Anterior cingulate cortex (tissue), 58 donors: ENCODE measurements around the gene RBM23.
A peak's percentile ranks its signal among the peaks of the same experiment; 100 is the strongest.
"Not testable (repeated sequence)": the region's sequence is repeated elsewhere in the genome, so short reads cannot be mapped to it uniquely, and the experiment has no call there.

ENCODE experiments used
- DNase-seq, 58 donors: peaks; one replicate each; lab custom pipeline; 2025; lab: John Stamatoyannopoulos, UW

Gene RBM23

DNA sequence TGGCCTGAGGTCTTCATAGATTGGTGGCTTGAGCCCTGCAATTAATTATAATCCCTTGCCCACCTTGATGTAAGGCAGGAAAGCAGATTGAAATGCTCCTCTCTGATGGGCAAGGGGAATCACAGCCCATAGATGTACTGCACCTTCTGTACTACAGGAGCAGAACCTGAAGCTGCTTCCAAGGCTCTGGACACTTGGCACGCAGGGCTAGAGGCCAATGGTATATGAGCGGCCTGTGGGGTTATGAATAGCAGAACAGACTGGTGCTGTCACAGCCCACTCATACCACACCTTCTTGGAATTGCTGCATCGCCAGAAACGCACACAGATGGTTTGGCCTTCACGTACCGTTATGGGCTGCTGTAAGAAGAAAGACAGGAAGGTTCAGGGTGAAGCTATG is 1.7 kb upstream of the RBM23 start:
- DNase-seq, result no peak

GRCh38 chr14:22919601-22919921 is 612 bp upstream of the RBM23 start:
- DNase-seq, result no peak

DNA sequence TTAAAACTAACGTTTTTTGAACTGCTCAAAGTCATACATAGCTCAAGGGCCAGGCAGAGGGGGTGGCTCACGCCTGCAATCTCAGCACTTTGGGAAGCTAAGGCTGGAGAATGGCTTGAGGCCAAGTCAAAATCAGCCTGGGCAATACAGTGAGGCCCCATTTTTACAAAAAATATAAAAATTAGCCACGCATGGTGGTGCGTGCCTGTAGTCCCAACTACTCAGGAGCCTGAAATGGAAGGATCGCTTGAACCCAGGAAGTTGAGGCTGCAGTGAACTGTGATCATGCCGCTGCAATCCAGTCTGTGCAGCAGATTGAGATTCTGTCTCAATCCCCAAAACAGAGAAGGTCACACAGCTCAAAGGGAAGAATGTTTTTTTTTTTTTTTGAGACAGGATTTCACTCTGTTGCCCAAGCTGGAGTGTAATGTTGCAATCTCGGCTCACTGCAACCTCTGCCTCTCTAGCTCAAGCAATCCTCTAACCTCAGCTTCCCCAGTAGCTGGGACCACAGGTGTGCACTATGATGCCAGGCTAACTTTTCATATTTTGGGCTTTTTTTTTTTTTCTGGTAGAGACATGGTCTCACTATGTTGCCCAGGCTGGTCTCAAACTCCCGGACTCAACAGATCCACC is 2.9 kb downstream of the RBM23 start:
- no peak for DNase-seq

GRCh38 chr14:22914836-22915235 is 4.1 kb downstream of the RBM23 start:
- DNase-seq, result not testable (repeated sequence)

GRCh38 chr14:22910916-22911315 is 8.0 kb downstream of the RBM23 start:
- no peak for DNase-seq

DNA sequence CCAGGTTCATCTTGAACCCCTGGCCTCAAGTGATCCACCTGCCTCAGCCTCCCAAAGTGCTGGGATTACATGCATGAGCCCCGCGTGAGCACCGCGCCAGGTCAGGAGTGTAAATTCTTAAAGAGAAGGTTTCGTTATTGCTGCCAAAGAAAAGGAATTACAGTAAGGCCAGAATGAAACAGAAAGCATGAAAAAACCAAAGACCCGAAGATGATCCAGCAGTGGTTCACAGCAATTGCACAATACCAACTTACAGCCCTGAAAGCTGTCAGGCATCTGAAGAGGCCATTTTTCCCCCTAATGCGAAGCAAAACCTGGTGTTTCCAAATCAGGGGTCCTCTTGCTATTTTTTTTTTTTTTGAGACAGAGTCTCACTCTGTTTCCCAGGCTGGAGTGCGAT is 10.3 kb downstream of the RBM23 start:
- DNase-seq, result no peak

- DNase-seq, result no peak
Observed at GRCh38 chr14:22907429-22907828, 11.5 kb downstream of the RBM23 start.

DNA sequence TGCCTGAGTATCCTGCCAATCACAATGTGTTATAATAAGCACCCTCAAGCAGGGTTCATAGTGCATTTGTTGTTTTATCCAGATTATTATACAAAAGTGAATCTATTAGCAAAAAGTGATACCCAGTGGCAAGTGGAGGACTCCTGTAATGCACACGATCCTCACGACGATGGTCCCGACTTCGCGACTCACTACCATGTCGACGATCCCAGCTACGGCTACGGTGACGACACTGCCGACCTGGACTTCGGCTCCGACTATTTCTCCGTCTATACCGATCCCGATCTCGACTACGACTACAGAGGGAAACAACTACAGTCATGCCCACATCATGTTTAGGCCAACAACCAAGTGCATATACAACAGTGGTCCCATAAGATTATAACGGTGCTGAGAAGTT is 12.9 kb downstream of the RBM23 start:
- no peak for DNase-seq

- no peak for DNase-seq
Observed at GRCh38 chr14:22905627-22906026, 13.3 kb downstream of the RBM23 start.

- DNase-seq, result no peak
Observed at GRCh38 chr14:22903742-22904087, 15.2 kb downstream of the RBM23 start.

DNA sequence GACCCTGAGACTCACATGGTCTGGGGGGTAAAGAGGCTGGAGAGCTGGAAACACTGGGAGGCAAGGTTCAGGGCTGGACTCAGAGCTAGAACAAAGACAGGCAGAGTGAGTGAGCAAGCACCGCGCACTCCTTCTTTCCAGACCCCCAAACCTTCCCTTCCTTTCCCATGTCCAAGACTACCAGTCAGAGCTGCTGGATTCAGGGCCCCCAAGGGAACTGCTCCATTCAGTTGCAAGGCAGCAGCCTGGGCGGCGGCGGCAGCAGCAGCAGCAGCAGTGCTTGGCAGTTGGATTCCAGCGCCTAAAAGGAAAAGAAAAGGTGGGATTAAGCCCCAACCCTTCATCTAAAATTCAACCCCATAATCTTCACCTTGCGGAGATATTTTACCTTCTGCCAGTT is 17.1 kb downstream of the RBM23 start:
- DNase-seq, result no peak

- peak in 16 of 58 donors; percentile 6 to 35 (median 16) for DNase-seq
Observed at GRCh38 chr14:22900081-22900799, 18.7 kb downstream of the RBM23 start.

DNA sequence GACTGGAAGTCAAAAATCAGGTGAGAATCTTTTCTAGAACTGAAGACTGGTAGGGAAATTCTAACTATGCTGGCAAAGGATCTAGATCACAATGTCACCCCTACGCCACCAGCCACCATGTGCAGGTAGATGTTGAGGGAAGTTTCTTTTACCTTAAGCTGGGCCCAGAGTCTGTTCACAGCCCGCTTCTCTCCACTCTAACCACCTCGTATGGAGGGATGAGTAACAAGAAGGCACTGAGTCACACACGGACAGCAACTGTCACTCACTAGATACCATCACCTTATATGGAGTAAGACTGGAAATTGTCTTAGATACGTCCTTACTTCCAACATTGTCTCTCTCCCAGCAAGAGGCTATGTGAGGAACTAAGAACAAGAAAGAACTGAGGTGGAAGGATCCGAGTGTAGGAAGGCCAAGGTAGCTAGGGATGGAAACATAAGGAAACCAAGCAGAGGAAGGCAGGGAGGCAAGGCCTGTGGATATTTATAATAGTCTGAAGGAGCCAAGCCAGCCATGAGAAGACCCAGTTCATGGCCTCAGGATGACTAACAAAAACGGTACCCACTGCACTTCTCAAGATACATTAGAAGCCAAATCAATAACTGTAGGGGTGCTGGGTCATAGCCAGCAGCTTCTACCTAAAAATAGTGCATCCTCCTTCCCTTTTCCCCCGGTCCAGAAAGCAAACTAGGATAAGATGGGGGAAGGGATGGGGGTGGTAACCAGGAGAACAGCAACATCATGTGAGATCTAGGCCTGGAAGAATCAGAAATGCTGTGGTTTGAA is 20.5 kb downstream of the RBM23 start:
- peak in 1 of 58 donors; percentile 3 for DNase-seq

DNA sequence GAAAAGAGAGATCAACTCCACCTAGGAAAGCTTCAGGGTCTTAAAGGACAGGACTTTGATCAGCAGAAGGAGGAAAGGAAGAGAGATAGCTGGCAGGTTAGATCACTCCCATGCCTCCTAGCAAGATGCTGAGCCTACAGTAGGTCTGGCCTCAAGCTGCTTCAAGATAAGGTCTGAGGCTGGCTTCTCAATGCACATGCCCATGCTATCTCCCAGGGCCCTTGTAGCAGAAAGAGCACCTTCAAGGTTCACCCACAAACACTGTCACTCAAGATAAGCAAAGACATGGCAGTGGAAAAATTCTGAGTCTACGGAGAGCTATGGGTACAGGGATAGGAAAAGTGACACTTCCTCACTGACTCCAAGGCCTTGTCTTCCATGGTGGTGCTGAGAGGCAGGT is 21.6 kb downstream of the RBM23 start:
- no peak for DNase-seq

DNA sequence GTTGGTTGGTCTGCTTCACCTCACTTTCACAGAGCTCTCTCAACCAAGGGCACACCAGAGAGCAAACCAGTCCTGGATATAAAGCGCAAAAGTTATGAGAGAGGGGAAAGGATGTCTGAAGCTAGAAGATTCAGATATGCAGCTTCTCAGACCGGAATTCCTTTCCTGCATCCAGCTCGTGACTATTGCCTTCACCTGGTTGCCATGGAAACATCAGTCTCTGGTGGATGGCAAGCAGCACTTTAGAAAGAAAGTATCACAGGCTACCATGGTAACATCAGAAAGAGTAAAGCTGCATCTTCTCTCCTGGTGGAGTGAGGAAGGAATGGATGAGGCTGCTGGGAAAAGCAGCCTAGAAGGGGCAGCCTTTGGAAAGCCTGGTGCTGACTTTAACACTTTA is 22.2 kb downstream of the RBM23 start:
- no peak for DNase-seq

DNA sequence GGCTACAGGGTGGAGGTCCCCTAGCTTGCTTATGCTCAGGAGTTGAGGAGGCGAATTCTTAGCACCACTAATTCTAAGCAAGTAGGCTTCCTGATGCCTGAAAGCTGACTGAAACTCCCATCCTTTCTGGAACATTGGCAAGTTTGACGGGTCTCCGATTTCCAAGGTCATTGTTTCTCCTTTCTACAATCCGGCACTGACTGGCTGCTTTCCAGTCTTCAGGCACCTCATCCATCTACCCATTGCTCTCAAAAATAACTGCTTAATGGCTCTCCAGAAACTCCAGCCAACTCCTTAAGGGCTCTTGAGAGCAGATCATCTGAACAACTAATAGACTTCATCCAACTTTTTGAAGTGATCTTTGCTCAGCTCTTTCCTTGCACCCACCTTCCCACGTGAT is 22.6 kb downstream of the RBM23 start:
- peak in 1 of 58 donors; percentile 2 for DNase-seq

DNA sequence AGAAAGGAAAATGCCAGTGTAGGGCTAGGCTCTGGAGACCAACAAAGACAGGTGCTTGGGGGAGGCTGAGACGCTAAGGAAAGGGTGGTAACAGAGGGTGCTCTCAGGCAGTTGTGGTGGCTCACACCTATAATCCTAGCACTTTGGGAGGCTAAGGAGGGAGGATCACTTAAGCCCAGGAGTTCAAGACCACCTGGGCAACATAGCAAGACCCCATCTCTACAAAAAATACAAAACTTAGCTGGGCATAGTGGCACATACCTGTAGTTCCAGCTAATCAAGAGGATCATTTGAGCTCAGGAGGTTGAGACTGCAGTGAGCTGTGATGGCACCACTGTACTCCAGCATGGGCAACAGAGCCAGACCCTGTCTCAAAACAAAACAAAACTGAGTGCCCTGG is 23.5 kb downstream of the RBM23 start:
- DNase-seq, result no peak

- DNase-seq, result no peak
Observed at GRCh38 chr14:22893706-22894105, 25.2 kb downstream of the RBM23 start.

GRCh38 chr14:22892488-22892887 is 26.5 kb downstream of the RBM23 start:
- DNase-seq, result no peak

DNA sequence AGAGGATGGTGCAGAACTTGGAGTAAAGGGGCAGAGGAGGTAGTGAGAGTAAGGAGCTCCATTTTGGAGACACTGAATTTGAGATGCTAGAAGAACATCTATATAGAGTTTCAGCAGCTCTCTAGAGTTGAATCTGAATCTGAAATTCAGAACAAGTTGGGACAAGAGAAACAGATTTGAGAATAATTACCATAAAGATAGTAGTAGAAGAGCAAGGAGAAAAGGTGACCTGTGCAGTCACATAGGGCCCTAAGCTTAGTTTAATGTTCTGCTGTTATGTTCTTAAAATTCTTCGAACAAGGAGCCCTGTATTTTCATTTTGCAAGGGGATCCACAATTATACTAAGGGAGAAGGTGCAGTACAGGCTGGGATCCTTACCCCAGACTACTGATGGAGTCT is 28.5 kb downstream of the RBM23 start:
- DNase-seq, result no peak

DNA sequence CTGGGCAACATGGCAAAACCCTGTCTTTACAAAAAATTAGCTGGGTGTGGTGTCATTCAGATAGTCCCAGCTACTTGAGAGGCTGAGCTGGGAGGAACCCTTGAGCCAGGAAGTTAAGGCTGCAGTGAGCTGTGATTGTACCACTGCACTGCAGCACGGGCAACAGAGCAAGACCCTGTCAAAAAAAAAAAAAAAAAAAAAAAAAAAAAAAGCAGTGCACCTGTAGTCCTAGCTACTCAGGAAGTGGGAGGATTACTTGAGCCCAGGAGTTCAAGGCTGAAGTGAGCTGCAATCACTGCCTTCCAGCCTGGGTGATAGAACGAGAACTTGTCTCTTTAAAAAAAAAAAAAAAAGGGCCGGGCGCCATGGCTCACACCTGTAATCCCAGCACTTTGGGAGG is 30.3 kb downstream of the RBM23 start:
- no peak for DNase-seq

- DNase-seq, result peak in 1 of 58 donors; percentile 61
Observed at GRCh38 chr14:22887990-22888378, 31.0 kb downstream of the RBM23 start.
